Measurements from ENCODE around the gene RASA1.
"Not testable (repeated sequence)": the region's sequence is repeated elsewhere in the genome, so short reads cannot be mapped to it uniquely, and the experiment has no call there.

Gene RASA1

GRCh38 chr5:87266914-87267573 lies 639 bp upstream of the RASA1 start:
- Mint-ChIP-seq H3K4me3 (peak overlapping the region; percentile 97), H3K9me3 (no peaks in the 10 kb centered on the region), H3K27me3 (peaks cover 11% of the 10 kb centered on the region), H3K27ac (peak overlapping the region; percentile 87), H3K36me3 (peaks cover 9% of the 10 kb centered on the region), H3K4me1 (peaks cover 32% of the 10 kb centered on the region)
- no peak for DNase-seq
- CTCF ChIA-PET = interaction anchor here (2.0 kb wide), 1 partner anchor 133 kb away, joined by 7 read pairs; no protein-coding TSS in a partner anchor

GRCh38 chr5:87268126-87268969 lies 665 bp downstream of the RASA1 start:
- H3K4me3 Mint-ChIP-seq = peak overlapping the region; percentile 97
- CTCF ChIA-PET = interaction anchor here (0.8 to 2.0 kb wide), 4 partner anchors 30 to 282 kb away, joined by 3 to 7 read pairs (median 4); no protein-coding TSS in a partner anchor
- H3K27me3 Mint-ChIP-seq = peaks cover 11% of the 10 kb centered on the region
- H3K9me3 Mint-ChIP-seq = no peaks in the 10 kb centered on the region
- H3K36me3 Mint-ChIP-seq = peaks cover 8% of the 10 kb centered on the region
- peak overlapping the region; percentile 87 for H3K27ac Mint-ChIP-seq
- DNase-seq = peak; percentile 82
- H3K4me1 Mint-ChIP-seq = peaks cover 32% of the 10 kb centered on the region

- peak overlapping the region; percentile 87 for H3K27ac Mint-ChIP-seq
- H3K4me3 Mint-ChIP-seq = peak overlapping the region; percentile 97
- no peaks in the 10 kb centered on the region for H3K9me3 Mint-ChIP-seq
- peaks cover 11% of the 10 kb centered on the region for H3K27me3 Mint-ChIP-seq
- CTCF ChIA-PET = interaction anchor here (0.8 to 1.5 kb wide), 3 partner anchors 29 to 282 kb away, joined by 3 to 4 read pairs (median 4); no protein-coding TSS in a partner anchor
- H3K36me3 Mint-ChIP-seq = peaks cover 8% of the 10 kb centered on the region
- no peak for DNase-seq
- peaks cover 32% of the 10 kb centered on the region for H3K4me1 Mint-ChIP-seq
These were observed 1.3 kb downstream of the RASA1 start for GRCh38 chr5:87268970-87269377.

- not testable (repeated sequence) for H3K27me3 Mint-ChIP-seq
These were observed 3.2 kb downstream of the RASA1 start for GRCh38 chr5:87270888-87271287.

GRCh38 chr5:87276655-87277054 lies 9.0 kb downstream of the RASA1 start:
- Mint-ChIP-seq H3K9me3 (no peaks in the 10 kb centered on the region), H3K4me1 (peaks cover 13% of the 10 kb centered on the region), H3K27ac (no peak overlapping the region), H3K27me3 (no peaks in the 10 kb centered on the region), H3K4me3 (no peak overlapping the region), H3K36me3 (peaks cover 31% of the 10 kb centered on the region)
- no peak for DNase-seq
- CTCF ChIA-PET = no interaction called here

More at GRCh38 chr5:87270888-87271287, 3.2 kb downstream of the RASA1 start:
- H3K4me1 Mint-ChIP-seq = peaks cover 34% of the 10 kb centered on the region
- DNase-seq, H3K4me3 Mint-ChIP-seq, H3K9me3 Mint-ChIP-seq, CTCF ChIA-PET, H3K27ac Mint-ChIP-seq: not testable (repeated sequence)
- peaks cover 14% of the 10 kb centered on the region for H3K36me3 Mint-ChIP-seq

GRCh38 chr5:87277279-87277835 lies 9.7 kb downstream of the RASA1 start:
- Mint-ChIP-seq H3K4me1 (peaks cover 20% of the 10 kb centered on the region), H3K9me3 (no peaks in the 10 kb centered on the region), H3K4me3 (no peak overlapping the region), H3K27ac (no peak overlapping the region), H3K27me3 (no peaks in the 10 kb centered on the region), H3K36me3 (peaks cover 38% of the 10 kb centered on the region)
- DNase-seq = no peak
- CTCF ChIA-PET = no interaction called here

- Mint-ChIP-seq H3K9me3 (no peaks in the 10 kb centered on the region), H3K27ac (no peak overlapping the region), H3K4me1 (peaks cover 31% of the 10 kb centered on the region), H3K27me3 (no peaks in the 10 kb centered on the region), H3K4me3 (no peak overlapping the region), H3K36me3 (peaks cover 40% of the 10 kb centered on the region)
- no peak for DNase-seq
- CTCF ChIA-PET = no interaction called here
These were observed 11.0 kb downstream of the RASA1 start for GRCh38 chr5:87278590-87279100.

GRCh38 chr5:87282269-87282668 lies 14.6 kb downstream of the RASA1 start:
- H3K27me3 Mint-ChIP-seq = no peaks in the 10 kb centered on the region
- DNase-seq = no peak
- CTCF ChIA-PET = no interaction called here
- peak overlapping the region; percentile 49 for H3K4me3 Mint-ChIP-seq
- no peaks in the 10 kb centered on the region for H3K9me3 Mint-ChIP-seq
- H3K36me3 Mint-ChIP-seq = peaks cover 38% of the 10 kb centered on the region
- H3K27ac Mint-ChIP-seq = peak overlapping the region; percentile 92
- peaks cover 32% of the 10 kb centered on the region for H3K4me1 Mint-ChIP-seq

GRCh38 chr5:87287266-87287665 lies 19.6 kb downstream of the RASA1 start:
- peaks cover 18% of the 10 kb centered on the region for H3K4me1 Mint-ChIP-seq
- peaks cover 36% of the 10 kb centered on the region for H3K36me3 Mint-ChIP-seq
- H3K4me3 Mint-ChIP-seq, H3K27ac Mint-ChIP-seq, H3K27me3 Mint-ChIP-seq, CTCF ChIA-PET, H3K9me3 Mint-ChIP-seq, DNase-seq: not testable (repeated sequence)

GRCh38 chr5:87298692-87299362 lies 31.1 kb downstream of the RASA1 start:
- Mint-ChIP-seq H3K9me3 (peaks cover 4% of the 10 kb centered on the region), H3K4me3 (no peak overlapping the region), H3K4me1 (peaks cover 35% of the 10 kb centered on the region), H3K36me3 (peaks cover 21% of the 10 kb centered on the region), H3K27ac (no peak overlapping the region), H3K27me3 (no peaks in the 10 kb centered on the region)
- DNase-seq = no peak
- CTCF ChIA-PET = interaction anchor here (2.1 kb wide), 1 partner anchor 30 kb away, joined by 4 read pairs; no protein-coding TSS in a partner anchor

- CTCF ChIA-PET = no interaction called here
- Mint-ChIP-seq H3K36me3 (peaks cover 29% of the 10 kb centered on the region), H3K27me3 (no peaks in the 10 kb centered on the region), H3K4me3 (no peak overlapping the region), H3K27ac (no peak overlapping the region), H3K9me3 (peaks cover 7% of the 10 kb centered on the region), H3K4me1 (peaks cover 35% of the 10 kb centered on the region)
- no peak for DNase-seq
These were observed 32.5 kb downstream of the RASA1 start for GRCh38 chr5:87300176-87300575.

GRCh38 chr5:87300744-87301143 lies 33.1 kb downstream of the RASA1 start:
- no peak overlapping the region for H3K4me3 Mint-ChIP-seq
- no peak overlapping the region for H3K27ac Mint-ChIP-seq
- H3K9me3 Mint-ChIP-seq = peaks cover 11% of the 10 kb centered on the region
- H3K27me3 Mint-ChIP-seq = no peaks in the 10 kb centered on the region
- peaks cover 35% of the 10 kb centered on the region for H3K36me3 Mint-ChIP-seq
- CTCF ChIA-PET = no interaction called here
- H3K4me1 Mint-ChIP-seq = peaks cover 35% of the 10 kb centered on the region
- no peak for DNase-seq

GRCh38 chr5:87302061-87302460 lies 34.4 kb downstream of the RASA1 start:
- Mint-ChIP-seq H3K36me3 (peaks cover 38% of the 10 kb centered on the region), H3K4me1 (peaks cover 24% of the 10 kb centered on the region), H3K27ac (no peak overlapping the region), H3K9me3 (peaks cover 8% of the 10 kb centered on the region), H3K4me3 (no peak overlapping the region), H3K27me3 (no peaks in the 10 kb centered on the region)
- CTCF ChIA-PET = no interaction called here
- DNase-seq = no peak

- H3K36me3 Mint-ChIP-seq = peaks cover 40% of the 10 kb centered on the region
- DNase-seq = no peak
- CTCF ChIA-PET = no interaction called here
- H3K4me3 Mint-ChIP-seq = no peak overlapping the region
- peaks cover 12% of the 10 kb centered on the region for H3K4me1 Mint-ChIP-seq
- H3K27me3 Mint-ChIP-seq = no peaks in the 10 kb centered on the region
- peaks cover 8% of the 10 kb centered on the region for H3K9me3 Mint-ChIP-seq
- no peak overlapping the region for H3K27ac Mint-ChIP-seq
These were observed 35.6 kb downstream of the RASA1 start for GRCh38 chr5:87303324-87303723.
